GM19455 (cell line): ENCODE data around the gene CBFB.
"Not testable (repeated sequence)": the region's sequence is repeated elsewhere in the genome, so short reads cannot be mapped to it uniquely, and the experiment has no call there.

Experiments used
- ATAC-seq: cut with Tn5 transposase; IDR thresholded peaks from one replicate; pipeline ENCODE4 v1.9.1; 2021; ENCODE audit not compliant: unreplicated experiment

Gene CBFB

DNA sequence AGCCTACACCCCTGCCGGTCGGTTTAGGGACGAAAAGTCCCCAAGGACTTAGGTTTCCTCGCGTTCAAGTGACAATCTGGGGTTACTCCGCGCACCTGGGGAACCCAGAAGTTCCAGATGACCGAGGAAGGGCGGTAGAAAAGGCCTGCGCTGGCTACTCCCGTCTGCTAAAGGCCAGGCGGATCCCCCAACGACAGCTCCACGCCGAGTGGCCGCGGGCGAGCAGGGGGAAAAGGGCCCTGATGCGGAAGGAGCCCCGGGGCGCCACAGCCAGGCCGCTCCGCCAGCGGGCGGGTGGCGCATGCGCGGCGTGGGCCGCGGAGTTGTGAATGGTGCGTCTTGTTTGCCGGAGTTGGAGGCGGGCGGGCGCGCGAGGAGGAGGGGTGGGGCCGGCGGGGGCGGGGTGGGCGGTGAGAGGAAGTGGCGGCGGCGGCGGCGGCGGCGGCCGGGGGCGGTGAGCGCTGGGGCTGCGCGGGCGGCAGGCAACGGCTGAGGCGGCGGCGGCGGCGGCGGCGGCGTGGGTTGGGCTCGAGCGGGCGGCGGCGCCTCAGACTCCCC, at the start of gene CBFB:
CBFB (plus strand) TSS at position 454 of the 558 bp plus-strand sequence. CDS start 259 bp downstream, outside the sequence.
- ATAC-seq = peak; percentile 68

DNA sequence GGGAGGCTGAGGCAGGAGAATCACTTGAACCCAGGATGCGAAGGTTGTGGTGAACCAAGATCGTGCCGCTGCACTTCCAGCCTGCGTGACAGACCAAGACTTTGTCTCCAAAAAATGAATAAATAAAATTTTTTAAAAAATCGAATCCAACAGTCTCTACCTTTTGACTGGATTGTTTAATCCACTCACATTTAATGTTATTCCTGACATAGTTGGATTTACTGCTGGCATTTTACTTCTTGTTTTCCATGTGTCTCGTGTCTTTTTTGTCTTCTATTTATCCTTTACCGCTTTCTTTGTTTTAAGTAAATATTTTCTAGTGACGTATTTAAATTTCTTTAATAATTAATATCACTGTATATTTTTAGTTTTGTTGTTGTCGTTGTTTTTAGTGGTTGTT, 45.9 kb upstream of the CBFB start:
- no peak for ATAC-seq

DNA sequence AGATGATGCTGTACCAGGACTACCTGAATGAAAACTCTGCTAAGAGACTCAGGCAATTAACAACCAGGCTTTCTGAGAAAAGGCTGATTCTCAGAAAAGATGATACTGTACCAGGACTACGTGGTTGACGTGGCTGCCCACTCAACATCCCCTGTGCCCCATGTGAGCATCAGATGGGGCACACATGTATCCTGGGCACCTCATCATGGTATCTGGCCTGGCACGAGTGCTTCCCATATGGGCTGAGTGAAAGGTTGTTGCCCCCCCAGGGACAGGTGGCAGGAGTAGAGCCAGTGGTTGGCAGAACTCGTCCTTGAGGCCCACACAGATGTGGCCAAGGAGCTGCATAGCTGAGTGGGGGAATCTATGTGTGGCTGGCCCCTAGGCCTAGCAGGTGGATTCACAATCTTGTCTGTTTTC, 44.0 kb upstream of the CBFB start:
- ATAC-seq = no peak

DNA sequence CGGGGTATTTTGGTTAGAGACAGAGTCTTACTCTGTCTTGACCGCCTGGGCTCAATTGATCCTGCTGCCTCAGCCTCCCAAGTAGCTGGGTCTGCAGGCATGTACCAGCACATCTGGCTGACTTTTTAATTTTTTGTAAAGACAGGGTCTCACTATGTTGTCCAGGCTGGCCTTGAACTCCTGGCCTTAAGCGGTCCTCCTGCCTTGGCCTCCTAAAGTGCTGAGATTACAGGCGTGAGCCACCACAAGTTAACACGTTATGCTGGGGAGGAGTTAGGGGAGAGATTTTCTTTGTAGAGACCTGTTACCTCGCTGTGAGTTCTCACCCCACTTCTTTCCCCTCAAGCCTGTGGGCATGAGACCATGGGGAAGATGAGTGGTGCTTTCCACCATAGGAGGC, 42.4 kb upstream of the CBFB start:
- ATAC-seq = no peak

DNA sequence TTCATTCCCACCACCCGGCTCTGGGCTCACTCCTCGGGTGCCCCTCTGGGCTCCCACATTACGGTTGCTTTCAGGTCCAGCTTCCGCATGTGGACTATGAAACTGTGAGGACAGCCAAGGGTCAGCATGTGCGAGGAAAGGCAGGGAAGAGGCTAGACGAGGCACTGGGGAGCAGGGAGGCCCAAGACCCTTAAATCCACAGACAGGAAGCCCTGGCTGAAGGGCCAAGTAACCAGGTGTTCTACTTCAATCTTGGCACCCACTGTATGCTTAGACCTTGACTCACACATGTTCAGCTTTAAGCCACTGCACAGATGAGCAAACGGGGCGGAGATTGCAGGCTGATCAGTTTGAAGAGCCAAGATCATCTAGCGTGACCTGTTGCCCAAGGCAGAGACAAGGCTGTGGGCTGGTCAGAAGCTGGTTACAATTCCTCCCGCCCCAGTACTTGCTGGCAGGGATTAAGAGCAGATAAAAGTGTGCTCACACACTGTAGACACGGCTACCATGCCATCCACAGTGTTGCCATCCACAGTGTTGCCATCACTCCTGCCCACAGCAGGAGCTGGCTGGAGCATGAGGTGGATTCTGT, 40.7 kb upstream of the CBFB start, which contains the start of gene CES4A:
CES4A (plus strand) TSS at position 393 of the 592 bp plus-strand sequence; CDS start at position 577, 184 bp downstream.
- no peak for ATAC-seq

DNA sequence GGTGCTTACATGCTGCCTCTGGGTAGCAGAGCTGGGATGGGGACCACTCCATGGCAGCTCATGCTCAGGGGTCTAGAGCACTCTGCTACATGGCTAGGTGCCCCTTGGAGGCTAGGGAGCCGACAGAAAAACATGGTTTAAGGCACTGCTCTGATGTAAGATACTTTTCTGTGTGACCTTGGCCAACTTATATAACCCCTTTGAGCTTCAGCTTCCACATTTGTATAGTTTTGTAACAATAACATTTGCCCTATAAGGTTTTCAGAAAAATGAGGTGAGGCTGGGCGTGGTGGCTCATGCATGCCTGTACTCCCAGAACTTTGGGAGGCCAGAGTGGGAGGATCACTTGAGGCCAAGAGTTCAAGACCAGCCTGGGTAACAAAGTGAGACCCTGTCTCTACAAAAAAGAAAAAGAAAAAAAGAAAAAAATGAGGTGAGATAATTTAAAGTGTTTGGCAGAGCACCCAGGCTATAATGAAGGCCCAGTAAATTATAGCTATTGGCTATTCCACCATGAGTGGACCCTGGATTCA, 37.3 kb upstream of the CBFB start:
- no peak for ATAC-seq

DNA sequence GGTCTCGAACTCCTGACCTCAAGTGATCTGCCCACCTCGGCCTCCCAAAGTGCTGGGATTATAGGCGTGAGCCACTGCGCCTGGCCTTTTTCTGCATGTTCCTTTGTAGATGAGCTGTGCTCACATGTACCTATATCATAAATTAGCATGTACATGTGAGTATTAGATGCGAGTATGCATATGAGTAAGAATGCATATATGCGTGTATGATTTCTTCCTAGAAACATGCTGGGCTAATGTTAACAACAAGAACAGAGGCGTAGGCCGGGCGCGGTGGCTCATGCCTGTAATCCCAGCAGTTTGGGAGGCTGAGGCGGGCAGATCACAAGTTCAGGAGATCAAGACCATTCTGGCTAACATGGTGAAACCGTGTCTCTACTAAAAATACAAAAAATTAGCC, 35.4 kb upstream of the CBFB start:
- ATAC-seq = not testable (repeated sequence)

DNA sequence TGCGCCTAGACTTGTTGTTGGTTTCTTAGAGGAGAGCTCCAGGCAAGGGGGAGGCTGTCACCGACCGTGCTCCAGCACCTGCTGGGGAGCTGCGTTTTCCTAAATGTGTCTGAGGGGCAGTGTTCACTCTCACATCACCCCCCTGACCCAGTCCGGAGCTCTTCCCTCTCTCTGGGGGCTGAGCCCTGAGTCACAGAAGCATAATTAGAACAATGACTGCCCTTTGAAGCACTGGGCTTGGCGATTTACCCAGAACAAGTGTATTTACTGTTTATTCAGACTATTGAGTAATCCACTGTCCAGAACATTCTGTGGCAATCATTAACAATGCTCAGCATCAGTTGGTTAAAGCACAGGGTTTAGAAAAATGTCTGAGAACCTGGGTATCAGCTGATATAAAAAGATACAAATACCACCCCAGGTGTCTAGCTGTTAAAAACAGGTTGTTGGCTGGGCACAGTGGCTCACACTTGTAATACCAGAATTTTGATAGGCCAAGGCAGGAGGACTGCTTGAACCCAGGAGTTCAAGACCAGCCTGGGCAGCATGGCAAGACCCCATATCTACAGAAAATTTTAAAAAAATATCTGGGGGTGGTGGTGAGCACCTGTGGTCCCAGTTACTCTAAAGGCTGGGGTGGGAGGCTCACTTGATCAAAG, 32.5 kb upstream of the CBFB start:
- no peak for ATAC-seq

DNA sequence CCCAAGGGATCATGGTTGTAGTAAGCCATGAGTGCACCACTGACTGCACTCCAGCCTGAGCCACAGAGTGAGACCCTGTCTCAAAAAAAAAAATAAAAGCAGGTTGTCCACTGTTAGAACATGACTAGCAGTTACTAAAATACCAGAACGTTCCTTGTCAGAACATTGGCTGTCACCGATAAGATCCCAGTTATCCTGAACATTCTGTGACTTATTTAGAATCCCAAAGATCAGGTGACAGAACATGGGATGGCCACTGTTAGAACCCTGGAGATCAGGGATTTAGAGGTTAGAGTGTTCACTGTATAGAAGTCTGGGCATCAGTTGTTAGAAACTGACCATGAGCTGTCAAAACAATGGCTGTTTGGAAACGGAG, 32.0 kb upstream of the CBFB start:
- no peak for ATAC-seq

DNA sequence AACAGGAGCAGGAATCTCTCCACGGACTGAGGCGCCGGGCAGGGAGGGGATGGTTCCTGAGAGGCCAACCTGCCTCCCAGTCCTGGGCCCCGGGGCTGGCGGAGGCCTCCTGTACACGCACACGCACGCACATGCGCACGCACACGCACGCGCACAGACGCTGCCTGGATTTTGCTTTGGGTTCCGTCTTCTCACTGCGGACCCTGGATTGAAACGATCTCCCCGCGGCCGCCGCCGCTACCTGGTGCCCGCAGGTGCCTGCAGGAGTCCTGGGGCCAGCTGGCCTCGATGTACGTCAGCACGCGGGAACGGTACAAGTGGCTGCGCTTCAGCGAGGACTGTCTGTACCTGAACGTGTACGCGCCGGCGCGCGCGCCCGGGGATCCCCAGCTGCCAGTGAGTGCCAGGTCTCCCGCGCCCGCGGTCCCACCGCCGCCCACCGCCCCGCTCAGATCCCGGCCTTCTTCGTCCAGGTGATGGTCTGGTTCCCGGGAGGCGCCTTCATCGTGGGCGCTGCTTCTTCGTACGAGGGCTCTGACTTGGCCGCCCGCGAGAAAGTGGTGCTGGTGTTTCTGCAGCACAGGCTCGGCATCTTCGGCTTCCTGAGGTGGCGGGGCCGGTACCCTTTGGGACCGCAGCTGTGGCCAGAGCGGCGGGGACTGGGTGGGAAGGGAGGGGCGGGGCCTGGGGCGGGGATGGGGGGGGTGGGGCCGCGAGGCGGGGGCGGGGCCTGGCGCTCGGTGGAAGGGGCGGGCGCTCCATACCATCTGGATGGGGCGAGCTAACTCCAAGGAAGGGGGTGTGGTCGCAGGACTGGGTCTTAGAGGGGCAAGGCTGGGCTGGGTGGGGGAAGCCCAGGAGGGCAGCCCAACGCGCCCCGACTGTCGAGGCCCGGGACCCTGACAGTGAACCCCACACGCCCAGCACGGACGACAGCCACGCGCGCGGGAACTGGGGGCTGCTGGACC, 28.3 kb upstream of the CBFB start:
- no peak for ATAC-seq

DNA sequence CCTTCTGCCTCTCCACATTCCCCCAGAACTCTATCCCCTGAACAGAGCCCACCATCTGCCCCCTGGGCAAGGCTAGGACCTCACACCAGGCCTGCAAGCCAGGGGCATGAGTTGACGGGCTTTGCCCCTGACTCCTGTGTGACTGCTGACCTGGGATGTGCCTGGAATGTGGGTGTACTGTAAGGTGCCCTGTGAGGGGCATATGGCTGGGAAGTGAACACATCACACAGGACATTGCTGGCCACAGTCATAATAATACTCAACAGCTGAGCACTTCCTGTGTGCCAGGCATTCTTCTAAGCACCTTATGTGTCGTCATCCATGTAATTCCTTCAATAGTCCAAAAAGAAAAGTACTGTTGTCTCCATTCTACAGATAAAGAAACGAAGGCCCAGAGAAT, 27.2 kb upstream of the CBFB start:
- no peak for ATAC-seq

DNA sequence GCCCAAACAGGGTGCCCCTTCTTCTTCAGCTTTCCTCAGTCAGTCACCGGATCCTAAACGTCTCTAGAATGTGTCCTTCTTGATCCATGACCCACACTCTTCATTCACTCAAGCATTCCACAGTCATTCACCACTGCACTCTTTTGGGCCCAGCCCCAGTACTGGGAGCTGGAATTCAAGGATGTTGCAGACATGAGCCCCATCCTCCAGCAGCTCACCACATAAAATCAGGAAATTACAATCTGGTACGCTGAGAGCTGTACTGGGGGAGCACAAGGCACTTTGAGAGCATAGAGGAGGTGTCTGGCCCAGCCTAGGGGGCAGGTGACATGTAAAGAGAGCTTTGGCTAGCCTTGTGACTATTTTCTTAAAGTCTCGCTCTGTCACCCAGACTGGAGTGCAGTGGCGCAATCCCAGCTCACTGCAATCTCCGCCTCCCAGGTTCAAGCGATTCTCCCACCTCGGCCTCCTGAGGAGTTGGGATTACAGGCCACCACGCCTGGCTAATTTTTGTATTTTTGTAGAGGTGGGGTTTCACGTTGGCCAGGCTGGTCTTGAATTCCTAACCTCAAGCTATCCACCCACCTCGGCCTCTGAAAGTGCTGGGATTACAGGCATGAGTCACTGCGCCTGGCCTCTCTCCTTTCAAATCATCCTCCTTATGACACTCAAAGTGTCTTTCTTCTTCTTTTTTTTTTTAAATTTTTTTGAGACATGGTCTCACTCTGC, 21.9 kb upstream of the CBFB start:
- no peak for ATAC-seq

DNA sequence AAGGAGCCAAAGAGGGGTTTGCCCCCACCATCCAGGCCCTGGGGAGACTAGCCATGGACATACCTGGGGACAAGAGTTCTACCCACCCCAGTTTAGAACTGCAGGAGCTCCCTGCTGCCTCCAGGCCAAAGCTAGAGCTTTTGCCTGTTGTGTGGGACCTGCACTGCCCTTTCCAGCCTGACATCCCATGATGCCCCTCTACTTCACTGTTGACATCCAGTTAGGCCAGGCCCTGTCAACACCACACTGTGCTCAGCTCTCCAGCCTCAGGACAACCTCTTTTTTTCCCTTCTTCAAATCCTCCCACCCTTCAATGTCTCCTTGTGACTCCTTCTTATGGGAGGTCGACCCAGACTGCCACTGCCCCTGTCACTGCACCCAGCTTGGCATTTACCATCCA, 19.8 kb upstream of the CBFB start:
- no peak for ATAC-seq

DNA sequence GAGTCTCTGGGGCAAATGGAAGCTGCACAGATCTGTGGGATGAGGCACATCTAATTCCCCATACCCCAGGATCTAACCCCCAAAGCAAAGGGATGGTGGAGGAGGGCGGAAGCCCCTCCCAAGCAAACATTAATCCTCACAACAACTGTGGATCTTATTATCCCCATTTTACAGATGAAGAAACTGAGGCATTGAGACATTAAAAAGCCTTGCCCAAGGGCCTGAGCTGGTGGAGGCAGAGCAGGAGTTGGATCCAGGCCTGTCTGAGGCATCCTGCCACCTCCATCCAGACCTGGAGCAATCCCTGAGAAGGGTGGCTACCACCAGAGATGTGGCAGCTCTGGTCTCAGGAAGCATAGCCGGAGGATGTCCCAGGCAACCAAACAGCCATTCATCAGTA, 17.7 kb upstream of the CBFB start:
- ATAC-seq = no peak

DNA sequence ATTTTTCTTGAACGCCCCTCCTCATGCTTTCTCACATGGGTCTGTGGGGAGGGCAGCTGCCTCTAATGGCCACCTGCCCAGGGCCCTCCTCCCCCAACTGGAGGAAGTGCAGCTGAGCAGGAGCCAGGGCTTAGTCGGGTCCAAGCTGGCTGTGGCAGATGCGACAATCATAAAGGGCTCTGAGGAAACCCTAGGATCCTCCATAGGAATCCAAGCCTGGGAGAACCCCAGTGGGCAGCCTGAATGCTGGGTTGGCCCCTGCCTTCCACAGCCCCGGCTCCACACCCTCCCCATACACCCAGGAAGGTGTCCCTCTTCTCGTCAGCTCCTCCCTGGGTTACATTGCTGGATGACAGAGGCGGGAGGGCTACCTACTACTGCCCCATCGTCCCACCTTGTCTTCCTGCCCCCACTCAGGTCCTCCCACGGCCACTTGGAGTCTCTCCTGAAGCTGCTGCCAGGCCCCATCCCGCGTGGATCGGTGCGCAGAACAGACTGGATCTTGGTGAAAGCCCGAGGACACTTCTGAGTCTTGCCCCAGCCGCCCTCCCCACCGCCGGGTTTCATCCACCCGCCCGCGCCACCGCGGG, 15.6 kb upstream of the CBFB start:
- ATAC-seq = no peak

DNA sequence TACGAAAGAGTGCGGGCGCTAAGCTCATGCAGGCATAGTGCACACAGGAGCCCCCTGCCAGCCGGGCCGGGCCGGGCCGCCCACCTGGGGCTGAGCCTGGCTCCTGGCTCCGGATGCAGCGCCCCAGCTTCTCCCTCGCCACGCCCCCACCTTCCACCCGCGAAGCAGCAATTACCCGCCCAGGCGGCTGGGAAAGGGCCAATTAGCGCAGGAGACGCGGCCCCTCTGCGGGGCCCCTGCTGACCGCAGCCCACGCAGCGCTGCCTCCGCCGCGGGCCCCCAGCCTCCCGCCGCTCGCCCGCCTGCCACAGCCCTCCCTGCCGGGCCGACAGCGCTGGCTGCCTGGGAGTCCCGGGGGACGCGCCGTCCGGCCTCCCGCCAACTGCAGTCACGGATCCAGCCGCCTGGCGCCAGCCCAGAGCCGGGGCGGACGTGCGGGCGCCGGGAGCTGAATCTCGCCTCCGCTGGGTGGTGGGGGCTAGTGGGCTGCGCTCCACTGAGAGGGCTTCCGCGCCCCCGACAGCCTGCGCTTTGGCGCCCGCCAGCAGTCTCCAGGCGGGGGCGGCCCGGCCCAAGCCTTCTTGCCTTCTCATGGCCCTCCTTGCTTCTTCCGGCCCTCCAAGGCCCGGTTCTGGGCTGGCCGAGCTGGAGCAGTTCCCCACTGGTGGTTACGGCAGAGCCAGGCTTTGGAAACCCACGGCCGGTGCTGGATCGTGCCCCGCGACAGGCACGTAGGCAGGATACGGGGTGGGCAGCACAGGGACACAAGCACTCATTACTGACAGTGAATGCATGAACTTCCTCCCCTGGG, 14.9 kb upstream of the CBFB start:
- no peak for ATAC-seq

DNA sequence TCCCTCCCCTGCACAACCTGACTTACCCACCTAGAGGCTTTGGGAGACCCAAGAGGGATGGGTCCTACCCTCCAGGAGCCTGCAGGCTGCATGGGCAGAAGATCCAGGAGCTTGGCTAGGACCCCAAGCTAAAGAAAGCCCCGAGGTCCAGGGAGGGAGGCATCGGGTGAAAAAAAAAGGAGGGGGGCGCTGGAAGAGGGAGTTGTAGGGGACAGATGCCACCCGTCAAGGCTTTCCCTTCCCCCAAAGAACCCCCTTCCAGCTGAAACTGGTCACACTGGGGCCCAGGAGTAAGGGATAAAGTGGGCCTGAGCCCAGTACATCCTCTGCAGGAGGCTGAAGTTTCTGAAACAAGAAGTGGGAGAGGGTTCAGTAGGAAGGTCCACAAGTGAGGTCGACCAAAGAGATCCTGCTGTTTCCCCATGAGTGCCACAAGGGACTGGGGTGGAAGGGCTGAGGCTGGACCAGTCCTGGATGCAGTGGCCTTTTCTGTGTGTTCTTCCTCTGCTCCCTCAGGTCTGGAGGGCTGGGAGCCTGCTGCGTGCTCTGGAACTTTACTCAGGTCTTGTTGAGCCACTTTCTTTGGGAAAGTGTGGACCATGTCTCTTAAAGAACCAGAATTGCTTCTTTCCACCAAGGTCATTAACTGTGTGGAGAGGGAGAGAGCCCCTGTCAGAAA, 14.2 kb upstream of the CBFB start:
- no peak for ATAC-seq

DNA sequence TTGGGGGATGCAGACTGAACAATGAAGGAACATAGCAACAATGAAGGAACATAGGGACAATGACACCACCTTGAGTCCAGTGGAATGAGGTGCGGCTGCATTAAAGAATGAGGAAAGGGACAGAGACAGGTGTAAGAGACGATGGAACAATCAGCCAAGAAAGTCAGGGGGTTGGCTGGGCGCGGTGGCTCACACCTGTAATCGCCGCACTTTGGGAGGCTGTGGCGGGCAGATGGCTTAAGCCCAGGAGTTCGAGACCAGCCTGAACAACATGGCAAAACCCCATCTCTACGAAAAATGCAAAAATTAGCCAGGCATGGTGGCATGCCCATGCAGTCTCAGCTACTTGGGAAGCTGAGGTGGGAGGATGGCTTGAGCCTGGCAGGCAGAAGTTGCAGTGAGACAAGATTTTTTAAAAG, 13.6 kb upstream of the CBFB start:
- ATAC-seq = no peak

DNA sequence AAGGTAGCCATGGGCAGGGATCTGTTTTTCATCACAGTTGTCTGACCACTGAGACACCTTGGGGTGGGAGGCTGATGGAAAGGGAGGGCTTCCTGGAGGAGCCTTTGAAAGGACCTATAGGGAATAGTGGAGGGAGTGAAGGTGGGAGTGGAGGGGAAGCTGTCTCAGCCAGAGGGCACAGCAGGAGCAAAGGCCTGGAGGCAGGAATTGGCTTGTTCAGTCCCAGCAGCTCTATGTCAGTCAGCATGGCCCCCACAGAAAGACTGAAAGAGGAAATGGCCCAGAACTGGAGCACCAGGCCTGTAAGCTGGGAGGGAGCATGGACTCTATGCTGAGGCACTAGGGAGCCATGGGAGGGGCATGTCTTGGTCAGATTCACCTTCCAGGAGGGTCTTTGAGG, 12.8 kb upstream of the CBFB start:
- no peak for ATAC-seq
